OCI-LY1 (cell line): ENCODE data around the gene TEX26.
"Not testable (repeated sequence)": the region's sequence is repeated elsewhere in the genome, so short reads cannot be mapped to it uniquely, and the experiment has no call there.

Experiments
- H2AFZ ChIP-seq: fragments of 200-600 bp; sonication (generic), shearing (Covaris generic); 2 replicates; pipeline ENCODE4 v1.6.0; 2014; ENCODE audit warnings: antibody characterized with exemption, mild to moderate bottlenecking, low read length
- H3F3A ChIP-seq: fragments of 200-600 bp; sonication (generic), shearing (Covaris generic); 2 replicates; pipeline ENCODE4 v1.6.0; 2014; ENCODE audit warnings: mild to moderate bottlenecking, antibody characterized with exemption, low read length, moderate library complexity; ENCODE audit not compliant: insufficient read depth
- H3K27ac ChIP-seq: fragments of 200-600 bp; sonication (generic); 2 replicates; pipeline ENCODE4 v1.5.1; 2014; ENCODE audit warnings: low read length, mixed run types, mild to moderate bottlenecking, low read depth; ENCODE audit not compliant: poor library complexity, severe bottlenecking
- H3K27me3 ChIP-seq: fragments of 200-600 bp; sonication (generic); 2 replicates; pipeline ENCODE4 v1.6.0; 2014; ENCODE audit warnings: antibody characterized with exemption, mild to moderate bottlenecking, low read length, moderate library complexity; ENCODE audit not compliant: insufficient read depth
- H3K36me3 ChIP-seq: fragments of 200-600 bp; sonication (generic); 2 replicates; pipeline ENCODE4 v1.6.1; 2014; ENCODE audit warnings: mild to moderate bottlenecking, antibody characterized with exemption, low read length, moderate library complexity, mixed read lengths; ENCODE audit not compliant: insufficient read depth
- H3K4me1 ChIP-seq: fragments of 200-600 bp; sonication (generic); 2 replicates; pipeline ENCODE4 v1.5.1; 2014; ENCODE audit warnings: mild to moderate bottlenecking, low read length, moderate library complexity; ENCODE audit not compliant: insufficient read depth, severe bottlenecking
- H3K4me2 ChIP-seq: fragments of 200-600 bp; sonication (generic), shearing (Covaris generic); 2 replicates; pipeline ENCODE4 v1.6.1; 2014; ENCODE audit warnings: low read length
- H3K4me3 ChIP-seq: fragments of 200-600 bp; sonication (generic); 2 replicates; pipeline ENCODE4 v1.5.1; 2014; ENCODE audit warnings: low read length, low read depth, mild to moderate bottlenecking, mixed read lengths; ENCODE audit not compliant: poor library complexity, severe bottlenecking
- H3K79me2 ChIP-seq: fragments of 200-600 bp; shearing (Covaris generic); 2 replicates; pipeline ENCODE4 v1.6.1; 2016; ENCODE audit warnings: mixed run types, low read length, mixed read lengths; ENCODE audit not compliant: insufficient read depth
- H3K9ac ChIP-seq: fragments of 200-600 bp; sonication (generic), shearing (Covaris generic); 2 replicates; pipeline ENCODE4 v1.6.1; 2014; ENCODE audit warnings: mild to moderate bottlenecking, low read length, mixed read lengths
- H3K9me2 ChIP-seq: fragments of 200-600 bp; sonication (generic), shearing (Covaris generic); 2 replicates; pipeline ENCODE4 v1.6.1; 2014; ENCODE audit warnings: low read depth, mild to moderate bottlenecking, low read length, mixed read lengths
- H3K9me3 ChIP-seq: fragments of 200-600 bp; shearing (Covaris generic); 2 replicates; pipeline ENCODE4 v1.6.1; 2014; ENCODE audit warnings: low read length, mixed read lengths
- H4K20me1 ChIP-seq: fragments of 200-600 bp; sonication (generic), shearing (Covaris generic); 2 replicates; pipeline ENCODE4 v1.6.0; 2016; ENCODE audit warnings: mild to moderate bottlenecking, low read length; ENCODE audit not compliant: insufficient read depth
- CTCF ChIP-seq: fragments of 200-600 bp; sonication (generic), shearing (Covaris generic); IDR thresholded peaks from 2 replicates; pipeline ENCODE4 v1.5.1; 2017; ENCODE audit warnings: mild to moderate bottlenecking, antibody characterized with exemption, low read length, moderate library complexity, mixed read lengths
- EZH2 ChIP-seq: fragments of 200-600 bp; sonication (generic), shearing (Covaris generic); IDR thresholded peaks from 2 replicates; pipeline ENCODE4 v1.8.0; 2017; ENCODE audit warnings: borderline replicate concordance, mixed run types, mild to moderate bottlenecking, antibody characterized with exemption, low read length, moderate library complexity, mixed read lengths

TEX26 gene

GRCh38 chr13:30925429-30925828 lies 7.0 kb upstream of the TEX26 start:
- no peaks in the 10 kb centered on the region for H3F3A ChIP-seq
- 0 out of 2 replicates have a peak, but pooled peaks cover 2% of the 10 kb centered on the region for H3K27me3 ChIP-seq
- no peaks in the 10 kb centered on the region for H3K9me3 ChIP-seq
- no peak overlapping the region for H3K4me3 ChIP-seq
- H3K27ac ChIP-seq = no peak overlapping the region
- no peaks in the 10 kb centered on the region for H3K79me2 ChIP-seq
- TF ChIP-seq CTCF (no peak), EZH2 (no peak)
- no peaks in the 10 kb centered on the region for H4K20me1 ChIP-seq
- H3K36me3 ChIP-seq = no peaks in the 10 kb centered on the region
- no peak overlapping the region for H2AFZ ChIP-seq
- H3K9me2 ChIP-seq = no peaks in the 10 kb centered on the region
- no peak overlapping the region for H3K4me2 ChIP-seq
- no peaks in the 10 kb centered on the region for H3K4me1 ChIP-seq
- no peak overlapping the region for H3K9ac ChIP-seq

- H2AFZ ChIP-seq = no peak overlapping the region
- no peaks in the 10 kb centered on the region for H3K36me3 ChIP-seq
- no peak overlapping the region for H3K9ac ChIP-seq
- no peaks in the 10 kb centered on the region for H3K9me3 ChIP-seq
- TF ChIP-seq CTCF = no peak
- no peak for TF ChIP-seq EZH2
- H3F3A ChIP-seq = no peaks in the 10 kb centered on the region
- H4K20me1 ChIP-seq = no peaks in the 10 kb centered on the region
- 0 out of 2 replicates have a peak, but pooled peaks cover 2% of the 10 kb centered on the region for H3K27me3 ChIP-seq
- H3K9me2 ChIP-seq = no peaks in the 10 kb centered on the region
- no peaks in the 10 kb centered on the region for H3K4me1 ChIP-seq
- H3K4me3 ChIP-seq = no peak overlapping the region
- H3K27ac ChIP-seq = no peak overlapping the region
- H3K79me2 ChIP-seq = no peaks in the 10 kb centered on the region
- no peak overlapping the region for H3K4me2 ChIP-seq
Measured at GRCh38 chr13:30926781-30927180, 5.7 kb upstream of the TEX26 start.

GRCh38 chr13:30927188-30927587 lies 5.3 kb upstream of the TEX26 start:
- not testable (repeated sequence) for H3K27me3 ChIP-seq, H3K79me2 ChIP-seq, H2AFZ ChIP-seq, H3K27ac ChIP-seq, H3F3A ChIP-seq, H3K4me3 ChIP-seq, H4K20me1 ChIP-seq, H3K4me1 ChIP-seq, H3K9me2 ChIP-seq, H3K4me2 ChIP-seq, H3K9me3 ChIP-seq, H3K9ac ChIP-seq, H3K36me3 ChIP-seq

- H2AFZ ChIP-seq = no peak overlapping the region
- TF ChIP-seq CTCF = no peak
- TF ChIP-seq EZH2 = no peak
- H4K20me1 ChIP-seq = no peaks in the 10 kb centered on the region
- no peaks in the 10 kb centered on the region for H3K36me3 ChIP-seq
- H3K4me3 ChIP-seq = no peak overlapping the region
- H3K9me3 ChIP-seq = no peaks in the 10 kb centered on the region
- no peaks in the 10 kb centered on the region for H3K9me2 ChIP-seq
- no peaks in the 10 kb centered on the region for H3K79me2 ChIP-seq
- H3K4me1 ChIP-seq = no peaks in the 10 kb centered on the region
- no peak overlapping the region for H3K9ac ChIP-seq
- no peak overlapping the region for H3K27ac ChIP-seq
- no peak overlapping the region for H3K4me2 ChIP-seq
- H3F3A ChIP-seq = no peaks in the 10 kb centered on the region
- 0 out of 2 replicates have a peak, but pooled peaks cover 2% of the 10 kb centered on the region for H3K27me3 ChIP-seq
Measured at GRCh38 chr13:30927595-30927994, 4.9 kb upstream of the TEX26 start.
